Activated naive CD8-positive, alpha-beta T cell (primary cell): ENCODE data around the gene DAP.

Experiments
- H3K27ac Mint-ChIP-seq: one replicate; pipeline ENCODE4 v1.8.0; 2021; ENCODE audit warnings: mixed read lengths
- H3K27me3 Mint-ChIP-seq: one replicate; pipeline ENCODE4 v1.8.0; 2021; ENCODE audit warnings: mixed read lengths
- H3K36me3 Mint-ChIP-seq: one replicate; pipeline ENCODE4 v1.8.0; 2021; ENCODE audit warnings: mixed read lengths
- H3K4me1 Mint-ChIP-seq: one replicate; pipeline ENCODE4 v1.8.0; 2021; ENCODE audit warnings: low read depth, mixed read lengths
- H3K4me3 Mint-ChIP-seq: one replicate; pipeline ENCODE4 v1.8.0; 2021; ENCODE audit warnings: mild to moderate bottlenecking, mixed read lengths
- H3K9me3 Mint-ChIP-seq: one replicate; pipeline ENCODE4 v1.8.0; 2021; ENCODE audit warnings: low read depth, mixed read lengths

The DAP gene

DNA sequence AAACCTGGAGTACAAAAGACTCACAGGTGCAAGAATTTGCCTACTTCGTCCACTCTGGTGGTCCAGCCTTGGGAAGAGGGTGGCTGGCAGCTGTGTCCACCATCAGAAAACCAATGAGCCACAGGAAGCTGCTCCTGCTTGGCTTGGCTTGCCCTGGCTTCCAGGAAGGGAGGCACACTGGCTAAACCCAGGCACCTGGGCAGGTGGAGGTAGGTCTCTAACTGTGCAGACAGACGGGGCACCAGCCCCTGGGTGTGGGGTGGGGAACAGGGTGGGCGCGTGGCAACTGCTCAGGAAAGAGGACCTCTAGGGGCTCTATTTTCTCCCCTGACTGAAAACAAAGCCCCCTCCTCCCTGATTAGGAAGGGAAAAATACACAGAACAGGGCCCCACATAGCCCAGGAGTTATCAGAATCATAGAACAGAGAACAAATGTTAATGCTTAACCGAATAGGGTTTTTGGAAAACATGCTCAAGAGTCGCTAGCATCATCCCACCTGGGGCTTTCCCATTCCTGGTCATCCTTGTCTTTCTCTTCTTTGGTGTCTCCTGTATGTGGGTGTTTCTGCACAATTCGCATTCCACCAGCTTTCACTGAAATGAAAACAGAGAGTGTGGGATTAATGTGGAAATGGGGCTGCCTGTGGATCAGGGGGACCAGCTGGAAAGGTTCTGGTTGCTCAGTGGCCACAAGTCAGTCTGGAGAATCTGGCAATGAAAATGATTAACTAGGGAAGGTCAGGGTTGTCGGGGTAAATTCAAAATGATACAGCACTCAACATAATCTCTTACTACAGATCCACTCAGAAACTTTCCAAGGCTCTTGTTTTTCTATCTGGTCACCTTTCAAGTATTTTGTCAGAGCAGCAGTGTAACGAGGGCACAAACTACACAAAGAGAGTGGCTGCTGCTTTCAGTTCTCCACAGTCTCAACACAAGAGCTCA, 13.1 kb downstream of the DAP start:
- peaks cover 6% of the 10 kb centered on the region for H3K4me1 Mint-ChIP-seq
- H3K27ac Mint-ChIP-seq, result no peak overlapping the region
- H3K4me3 Mint-ChIP-seq, result no peak overlapping the region
- no peaks in the 10 kb centered on the region for H3K9me3 Mint-ChIP-seq
- H3K27me3 Mint-ChIP-seq, result no peaks in the 10 kb centered on the region
- peaks cover 21% of the 10 kb centered on the region for H3K36me3 Mint-ChIP-seq

DNA sequence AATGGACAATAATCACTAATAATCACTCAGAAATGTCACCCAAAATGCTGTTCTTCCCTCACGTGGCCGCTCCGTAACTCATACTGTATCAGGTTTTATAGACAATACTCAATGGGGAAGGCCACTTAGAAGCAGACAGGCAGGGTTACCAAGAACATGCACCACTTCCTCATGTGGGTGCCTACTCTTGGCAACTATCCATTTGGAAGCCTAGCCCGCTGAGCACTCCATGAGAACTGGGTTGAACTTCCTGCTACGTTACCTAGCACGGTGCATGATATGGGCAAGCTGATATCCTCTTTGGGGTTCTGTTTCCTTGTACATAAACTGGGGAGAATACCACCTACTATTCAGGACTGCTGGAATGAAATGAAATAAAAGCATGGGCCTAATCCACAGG, 14.3 kb downstream of the DAP start:
- peaks cover 2% of the 10 kb centered on the region for H3K4me1 Mint-ChIP-seq
- H3K9me3 Mint-ChIP-seq, result no peaks in the 10 kb centered on the region
- H3K4me3 Mint-ChIP-seq, result no peak overlapping the region
- H3K36me3 Mint-ChIP-seq, result peaks cover 25% of the 10 kb centered on the region
- H3K27me3 Mint-ChIP-seq, result no peaks in the 10 kb centered on the region
- no peak overlapping the region for H3K27ac Mint-ChIP-seq

DNA sequence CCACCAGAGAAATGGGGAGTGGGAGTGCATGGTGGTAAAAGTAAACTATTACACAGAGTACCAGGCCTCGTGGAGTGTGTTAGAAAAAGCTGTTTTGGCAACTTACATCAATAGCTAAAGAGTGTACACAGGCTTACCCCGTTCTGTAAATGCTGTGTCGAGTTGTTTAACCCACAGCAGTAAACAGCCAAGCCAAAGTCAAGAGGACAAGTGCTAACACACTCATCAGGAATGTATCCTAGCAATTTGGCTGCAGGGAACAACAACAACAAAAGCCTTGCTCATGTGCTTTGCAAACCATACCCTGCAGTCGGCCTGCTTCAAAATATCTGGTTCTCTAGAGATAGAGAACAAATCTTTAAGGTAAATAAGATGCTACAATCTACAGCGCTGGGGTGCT, 15.9 kb downstream of the DAP start:
- Mint-ChIP-seq H3K36me3 (peaks cover 35% of the 10 kb centered on the region), H3K4me3 (no peak overlapping the region), H3K27ac (no peak overlapping the region), H3K4me1 (peaks cover 3% of the 10 kb centered on the region), H3K9me3 (peaks cover 3% of the 10 kb centered on the region), H3K27me3 (no peaks in the 10 kb centered on the region)

DNA sequence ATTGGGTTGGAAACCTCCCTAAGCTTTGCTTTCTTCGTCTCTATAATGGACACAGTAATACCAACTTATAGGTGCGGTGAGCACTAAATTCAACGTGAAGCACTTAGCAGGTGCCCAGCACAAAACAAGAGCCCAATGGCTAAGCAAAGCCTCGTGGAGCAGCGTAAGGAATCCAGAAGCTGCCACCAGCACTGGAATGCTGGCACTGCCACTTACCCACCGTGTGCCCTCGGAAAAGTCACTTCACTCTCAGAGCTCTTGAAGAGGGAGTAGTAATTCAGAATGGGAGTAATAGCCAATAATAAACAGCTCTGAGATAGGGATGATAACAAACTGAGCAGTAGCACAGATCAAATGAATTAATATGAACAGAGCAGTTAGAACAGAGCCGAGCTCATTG, 16.4 kb downstream of the DAP start:
- peaks cover 7% of the 10 kb centered on the region for H3K4me1 Mint-ChIP-seq
- peak overlapping the region; percentile 41 for H3K27ac Mint-ChIP-seq

DNA sequence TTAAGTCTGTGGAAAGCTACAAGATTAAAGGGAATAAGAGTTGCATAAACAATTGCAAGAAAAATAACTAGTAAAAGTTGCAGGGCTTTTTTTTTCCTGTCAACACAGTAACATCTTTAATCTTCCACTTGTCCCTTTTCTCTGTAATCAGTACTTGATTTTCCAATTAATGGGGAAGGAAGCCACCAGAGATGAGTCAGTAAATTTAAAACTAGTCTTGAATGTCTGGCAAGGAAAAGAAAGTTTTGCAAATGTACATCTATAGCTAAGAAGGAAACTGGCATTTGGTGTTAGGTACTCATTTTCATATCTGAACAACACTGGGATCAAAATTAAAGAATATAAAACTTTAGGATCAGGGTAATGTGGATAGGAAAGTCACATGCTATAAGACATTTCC, 17.1 kb downstream of the DAP start:
- Mint-ChIP-seq H3K27ac (no peak overlapping the region), H3K9me3 (peaks cover 3% of the 10 kb centered on the region), H3K27me3 (no peaks in the 10 kb centered on the region), H3K36me3 (peaks cover 36% of the 10 kb centered on the region), H3K4me3 (no peak overlapping the region), H3K4me1 (peaks cover 8% of the 10 kb centered on the region)

More for the DNA sequence above, 16.4 kb downstream of the DAP start:
- Mint-ChIP-seq H3K36me3 (peaks cover 36% of the 10 kb centered on the region), H3K4me3 (no peak overlapping the region), H3K27me3 (no peaks in the 10 kb centered on the region), H3K9me3 (peaks cover 3% of the 10 kb centered on the region)

DNA sequence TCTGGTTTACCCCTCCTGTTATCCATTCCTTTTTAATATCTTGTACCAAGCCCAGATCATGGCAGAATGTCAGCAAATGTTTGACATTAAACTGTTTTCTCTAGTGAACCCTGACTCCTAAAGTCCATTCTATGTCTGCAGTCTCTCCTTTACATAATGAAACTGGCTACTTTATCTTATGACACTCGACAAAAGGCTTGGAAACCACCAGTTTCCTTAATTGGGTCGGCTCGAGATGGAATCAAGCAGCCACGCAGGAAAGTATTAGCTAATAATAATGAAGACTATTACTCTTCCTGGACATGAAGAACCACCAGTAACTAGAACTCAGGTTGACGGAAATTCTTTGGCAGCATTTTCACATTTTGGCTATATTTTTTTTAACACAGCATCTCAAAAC, 17.5 kb downstream of the DAP start:
- no peaks in the 10 kb centered on the region for H3K27me3 Mint-ChIP-seq
- H3K27ac Mint-ChIP-seq, result no peak overlapping the region
- H3K36me3 Mint-ChIP-seq, result peaks cover 37% of the 10 kb centered on the region

DNA sequence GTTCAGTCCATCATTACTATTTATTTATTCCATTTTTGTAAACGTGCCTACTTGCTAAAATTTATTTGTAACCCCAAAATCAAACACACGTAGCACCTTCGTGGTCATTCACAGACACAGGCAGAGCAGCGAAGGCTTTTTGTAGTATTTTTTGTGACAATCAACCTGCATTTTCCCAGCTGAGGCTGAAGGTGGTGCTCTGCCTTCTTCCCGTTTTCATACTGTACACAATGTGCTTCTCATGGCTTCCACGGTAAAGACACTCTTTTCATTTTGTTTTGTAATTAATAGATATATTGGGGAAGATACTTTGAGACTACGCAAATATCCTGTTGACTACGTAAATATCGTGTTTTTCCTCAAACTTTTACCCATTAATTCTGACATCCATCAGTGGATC, 19.4 kb downstream of the DAP start:
- H3K4me3 Mint-ChIP-seq, result no peak overlapping the region
- H3K4me1 Mint-ChIP-seq, result peaks cover 10% of the 10 kb centered on the region
- peaks cover 3% of the 10 kb centered on the region for H3K9me3 Mint-ChIP-seq
- no peaks in the 10 kb centered on the region for H3K27me3 Mint-ChIP-seq
- no peak overlapping the region for H3K27ac Mint-ChIP-seq
- peaks cover 36% of the 10 kb centered on the region for H3K36me3 Mint-ChIP-seq

More for the DNA sequence above, 17.5 kb downstream of the DAP start:
- Mint-ChIP-seq H3K4me1 (peaks cover 8% of the 10 kb centered on the region), H3K9me3 (peaks cover 3% of the 10 kb centered on the region), H3K4me3 (no peak overlapping the region)

DNA sequence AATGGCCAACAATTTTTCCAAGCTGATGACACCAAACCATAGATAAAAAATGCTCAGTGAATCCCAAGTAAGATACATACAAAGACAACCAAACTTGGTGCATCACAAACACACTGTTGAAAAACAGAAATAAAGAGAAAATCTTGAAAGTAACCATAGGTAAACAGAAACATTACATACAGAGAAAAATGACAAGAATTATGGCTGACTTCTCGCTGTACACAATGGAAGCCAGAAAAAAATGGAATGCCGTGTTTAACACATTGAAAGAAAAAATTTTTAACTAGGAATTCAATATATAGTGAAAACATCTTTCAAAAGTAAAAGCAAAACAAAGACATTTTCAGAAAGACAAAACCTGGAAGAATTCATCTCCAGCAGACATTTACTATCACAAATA, 20.6 kb downstream of the DAP start:
- Mint-ChIP-seq H3K27ac (no peak overlapping the region), H3K27me3 (no peaks in the 10 kb centered on the region), H3K36me3 (peaks cover 36% of the 10 kb centered on the region), H3K4me3 (no peak overlapping the region), H3K4me1 (peaks cover 10% of the 10 kb centered on the region), H3K9me3 (peaks cover 3% of the 10 kb centered on the region)

DNA sequence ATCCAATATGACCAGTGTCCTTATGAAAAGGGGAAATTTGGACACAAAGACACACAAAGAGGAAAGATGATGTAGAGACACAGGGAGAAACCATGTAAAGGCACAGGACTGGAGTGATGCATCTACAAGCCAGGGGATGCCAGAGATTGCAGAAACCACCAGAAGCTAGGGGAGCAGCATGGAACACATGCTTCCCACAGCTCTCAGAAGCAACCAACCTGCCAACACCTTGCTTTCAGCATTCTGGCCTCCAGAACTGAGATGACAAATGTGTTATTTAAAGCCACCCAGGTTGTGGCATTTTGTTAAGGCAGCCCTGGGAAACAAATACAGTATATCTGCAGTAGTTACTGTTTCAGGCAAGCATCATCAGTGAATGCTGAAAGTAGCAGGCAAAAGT, 23.2 kb downstream of the DAP start:
- H3K27ac Mint-ChIP-seq, result no peak overlapping the region
- peaks cover 28% of the 10 kb centered on the region for H3K36me3 Mint-ChIP-seq
- peaks cover 9% of the 10 kb centered on the region for H3K4me1 Mint-ChIP-seq

DNA sequence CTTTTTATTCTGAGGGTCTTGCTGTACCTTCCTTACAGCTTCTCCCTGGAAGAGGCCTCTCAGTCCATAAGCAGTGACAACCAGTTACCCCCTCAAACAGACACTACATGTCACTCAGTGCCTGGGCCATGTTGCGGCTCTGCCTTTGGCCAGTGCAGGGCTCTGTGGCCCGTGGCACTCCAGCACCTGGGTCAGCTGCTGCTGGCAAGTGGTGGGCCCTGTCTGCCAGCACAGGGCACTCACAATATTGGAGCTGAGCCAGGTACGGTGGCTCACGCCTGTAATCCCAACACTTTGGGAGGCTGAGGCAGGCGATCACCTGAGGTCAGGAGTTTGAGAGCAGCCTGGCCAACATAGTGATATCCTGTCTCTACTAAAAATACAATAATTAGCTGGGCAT, 24.2 kb downstream of the DAP start:
- no peak overlapping the region for H3K27ac Mint-ChIP-seq
- H3K9me3 Mint-ChIP-seq, result peaks cover 3% of the 10 kb centered on the region
- peaks cover 29% of the 10 kb centered on the region for H3K36me3 Mint-ChIP-seq
- H3K27me3 Mint-ChIP-seq, result no peaks in the 10 kb centered on the region
- no peak overlapping the region for H3K4me3 Mint-ChIP-seq
- peaks cover 9% of the 10 kb centered on the region for H3K4me1 Mint-ChIP-seq

More for the DNA sequence above, 23.2 kb downstream of the DAP start:
- H3K9me3 Mint-ChIP-seq, result peaks cover 3% of the 10 kb centered on the region
- H3K27me3 Mint-ChIP-seq, result no peaks in the 10 kb centered on the region
- H3K4me3 Mint-ChIP-seq, result no peak overlapping the region

DNA sequence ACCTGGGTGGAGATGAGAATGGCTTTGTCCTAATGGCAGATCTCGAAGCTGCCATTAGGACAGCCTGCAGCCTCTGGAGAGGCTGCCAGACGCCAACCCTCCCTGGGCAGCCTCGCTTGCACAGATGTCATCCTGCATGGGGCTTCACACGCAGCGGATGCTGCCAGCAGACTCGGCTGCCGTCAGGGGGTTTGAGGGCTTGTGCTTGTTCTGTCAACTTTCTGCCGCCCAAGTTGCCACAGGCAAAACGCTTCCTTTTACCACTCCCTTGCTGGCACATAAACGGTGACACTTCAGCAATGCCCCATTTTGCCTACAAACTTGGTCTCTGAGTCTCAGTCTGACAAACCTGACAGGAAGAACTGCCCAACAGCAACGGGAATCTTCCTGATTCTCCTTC, 24.7 kb downstream of the DAP start:
- H3K27ac Mint-ChIP-seq, result no peak overlapping the region
- peaks cover 3% of the 10 kb centered on the region for H3K9me3 Mint-ChIP-seq
- no peaks in the 10 kb centered on the region for H3K27me3 Mint-ChIP-seq
- H3K4me3 Mint-ChIP-seq, result no peak overlapping the region
- H3K36me3 Mint-ChIP-seq, result peaks cover 24% of the 10 kb centered on the region
- H3K4me1 Mint-ChIP-seq, result peaks cover 9% of the 10 kb centered on the region

DNA sequence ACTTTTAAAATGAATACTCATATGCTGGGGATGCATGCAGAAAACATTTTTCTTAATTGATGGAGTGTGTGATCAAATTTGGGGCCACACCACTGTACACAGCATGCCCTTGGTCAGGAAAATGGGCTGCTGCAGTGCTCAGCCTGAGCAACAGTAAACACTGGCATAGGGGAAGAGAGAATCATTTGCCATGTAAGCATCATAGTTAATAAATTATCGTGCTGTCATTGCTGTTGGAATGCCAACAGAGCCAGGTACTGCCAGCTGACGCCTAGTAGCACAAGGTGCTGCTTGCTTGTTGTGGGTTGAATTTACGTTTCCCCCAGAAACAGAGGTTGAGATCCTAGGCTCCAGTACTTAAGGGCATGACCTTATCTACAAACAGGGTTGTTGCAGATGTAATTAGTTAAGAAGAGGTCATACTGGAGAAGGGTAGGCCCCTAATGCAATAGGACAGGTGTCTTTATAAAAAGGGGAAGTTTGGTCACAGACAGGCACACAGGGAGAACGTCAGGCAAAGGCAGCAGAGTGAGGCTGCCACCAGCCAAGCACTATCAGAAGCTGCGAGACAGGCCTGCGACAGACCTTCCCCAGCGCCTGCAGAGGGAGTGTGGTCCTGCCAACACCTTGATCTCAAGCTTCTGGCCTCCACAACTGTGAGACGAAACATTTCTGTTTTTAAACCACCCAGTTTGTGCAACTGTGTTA, 25.3 kb downstream of the DAP start:
- peaks cover 9% of the 10 kb centered on the region for H3K4me1 Mint-ChIP-seq

DNA sequence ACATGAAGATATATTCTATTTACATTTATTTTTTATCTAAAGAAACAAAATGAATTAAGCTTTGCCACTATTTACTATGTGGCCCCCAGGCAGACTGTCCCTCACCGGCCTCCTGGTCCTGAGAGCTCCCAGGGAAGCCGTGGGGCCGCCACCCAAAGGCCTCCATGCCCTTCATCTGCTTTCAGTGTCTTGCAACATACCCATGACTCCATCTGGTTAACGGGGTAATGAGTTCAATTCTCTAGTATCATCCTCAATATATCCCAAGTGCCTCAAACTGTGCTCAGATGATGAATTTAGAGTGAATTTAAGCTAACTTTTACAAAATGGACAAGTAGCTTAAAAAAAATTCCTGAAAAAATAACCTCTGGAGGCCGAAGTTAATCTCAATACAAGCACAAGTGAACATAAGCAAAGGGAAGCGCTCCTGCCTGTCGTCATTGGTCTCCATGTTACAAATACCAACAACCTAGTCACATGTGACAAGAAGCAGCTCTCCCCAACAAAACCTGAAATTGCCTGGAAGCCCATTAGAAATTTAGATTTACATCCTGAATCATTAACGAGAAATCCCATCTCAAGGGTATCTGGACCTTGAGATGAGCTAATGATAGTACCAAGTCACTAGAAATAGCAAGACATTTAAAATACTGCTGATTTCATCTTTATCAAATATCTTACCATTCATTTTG, 26.1 kb downstream of the DAP start:
- H3K27ac Mint-ChIP-seq, result no peak overlapping the region
- H3K27me3 Mint-ChIP-seq, result no peaks in the 10 kb centered on the region
- H3K36me3 Mint-ChIP-seq, result peaks cover 16% of the 10 kb centered on the region
- no peak overlapping the region for H3K4me3 Mint-ChIP-seq
- peaks cover 6% of the 10 kb centered on the region for H3K4me1 Mint-ChIP-seq
- no peaks in the 10 kb centered on the region for H3K9me3 Mint-ChIP-seq

More for the DNA sequence above, 25.3 kb downstream of the DAP start:
- H3K9me3 Mint-ChIP-seq, result peaks cover 3% of the 10 kb centered on the region
- no peaks in the 10 kb centered on the region for H3K27me3 Mint-ChIP-seq
- H3K27ac Mint-ChIP-seq, result no peak overlapping the region
- peaks cover 20% of the 10 kb centered on the region for H3K36me3 Mint-ChIP-seq
- no peak overlapping the region for H3K4me3 Mint-ChIP-seq

DNA sequence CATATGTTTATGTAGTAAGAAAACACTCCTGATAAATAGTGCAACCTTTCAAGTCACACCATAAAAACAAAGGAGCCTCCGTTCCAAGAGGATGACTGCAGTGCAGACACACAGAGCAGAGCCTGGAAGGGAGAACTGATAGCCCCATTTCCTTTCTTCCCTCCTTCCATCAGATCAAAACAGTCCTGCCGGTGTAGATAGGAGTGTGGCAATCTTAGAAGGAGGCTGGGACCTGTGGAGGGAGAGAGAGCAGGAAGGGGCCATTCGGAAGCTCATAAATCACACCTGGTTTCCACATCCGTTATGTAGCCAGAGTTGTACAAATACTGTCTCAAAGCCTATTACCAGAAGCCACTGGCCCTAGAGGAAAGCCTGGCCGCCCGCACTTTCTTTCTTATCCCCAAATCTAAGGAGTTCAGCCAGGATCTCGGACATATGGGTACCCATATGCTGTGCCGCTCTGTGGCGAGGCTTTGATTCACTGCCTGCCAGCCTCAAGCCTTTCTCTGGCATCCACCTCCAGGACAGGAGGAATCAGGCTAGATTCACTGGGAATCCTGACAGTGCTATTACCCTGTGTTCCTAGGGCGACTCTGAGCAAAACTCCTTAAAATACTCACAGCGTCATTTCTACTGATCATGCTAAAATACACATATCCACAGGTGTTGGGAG, 26.9 kb downstream of the DAP start:
- Mint-ChIP-seq H3K36me3 (peaks cover 15% of the 10 kb centered on the region), H3K27ac (no peak overlapping the region), H3K27me3 (no peaks in the 10 kb centered on the region), H3K9me3 (no peaks in the 10 kb centered on the region), H3K4me1 (peaks cover 3% of the 10 kb centered on the region), H3K4me3 (no peak overlapping the region)
